GM18909 (cell line): ENCODE results near the gene IGSF21.

Source experiments
- ATAC-seq: cut with Tn5 transposase; IDR thresholded peaks from one replicate; pipeline ENCODE4 v1.9.1; 2021; ENCODE audit warnings: mild to moderate bottlenecking; ENCODE audit not compliant: unreplicated experiment, poor library complexity

IGSF21 gene

DNA sequence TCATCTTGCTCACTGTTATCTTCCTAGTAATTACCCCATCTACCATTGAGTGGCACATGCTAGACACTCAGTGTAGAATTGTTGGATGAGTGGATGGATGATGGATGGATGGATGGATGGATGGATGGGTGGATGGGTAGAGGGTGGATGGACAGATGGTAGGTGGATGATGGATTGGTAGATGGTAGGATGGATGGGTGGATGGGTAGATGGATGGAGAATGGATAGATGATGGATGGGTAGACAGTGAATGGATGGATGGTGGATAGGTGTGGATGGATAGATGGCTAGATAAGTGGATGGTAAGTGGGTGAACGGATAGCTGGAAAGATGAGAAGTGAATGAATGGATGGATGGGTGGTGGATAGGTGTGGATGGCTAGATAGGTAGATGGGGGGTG lies 207.9 kb downstream of the IGSF21 start:
- ATAC-seq, result no peak

DNA sequence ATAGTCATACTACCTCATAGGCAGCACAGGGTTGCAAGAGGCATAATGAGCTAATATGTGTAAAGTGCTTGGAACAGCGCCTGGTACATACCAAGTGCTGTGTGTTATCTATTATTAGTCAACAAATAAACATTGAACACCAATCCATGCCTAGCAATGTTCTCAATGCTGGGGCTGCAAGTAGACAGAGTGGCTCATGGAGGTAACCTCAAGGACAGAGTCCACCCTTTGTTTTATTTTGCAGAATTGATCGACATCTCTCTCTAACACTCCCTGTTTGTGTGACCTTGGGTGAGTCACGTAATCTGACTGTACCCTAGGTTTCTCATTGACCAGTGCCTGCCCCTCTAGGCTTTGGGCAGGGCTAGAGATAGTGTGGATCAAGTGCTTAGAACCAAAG lies 209.2 kb downstream of the IGSF21 start:
- no peak for ATAC-seq

DNA sequence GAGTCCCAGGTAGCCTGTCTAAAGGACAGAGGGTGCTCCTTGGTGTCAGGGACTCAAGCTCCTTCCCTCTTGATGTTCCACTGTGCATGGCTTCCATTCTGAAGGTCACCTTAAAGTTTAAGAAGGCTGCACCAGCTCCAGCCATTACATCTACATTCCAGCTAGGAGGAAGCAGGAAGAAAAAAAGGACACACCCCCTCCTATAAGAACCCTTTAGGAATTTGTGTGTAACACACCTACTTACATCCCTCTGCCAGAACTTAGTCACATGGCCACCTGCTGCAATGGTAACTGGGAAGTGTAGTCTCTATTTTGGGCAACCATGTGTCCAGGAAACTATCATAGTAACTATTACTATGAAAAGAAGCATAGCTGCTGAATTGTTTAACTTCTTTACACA lies 211.5 kb downstream of the IGSF21 start:
- no peak for ATAC-seq

DNA sequence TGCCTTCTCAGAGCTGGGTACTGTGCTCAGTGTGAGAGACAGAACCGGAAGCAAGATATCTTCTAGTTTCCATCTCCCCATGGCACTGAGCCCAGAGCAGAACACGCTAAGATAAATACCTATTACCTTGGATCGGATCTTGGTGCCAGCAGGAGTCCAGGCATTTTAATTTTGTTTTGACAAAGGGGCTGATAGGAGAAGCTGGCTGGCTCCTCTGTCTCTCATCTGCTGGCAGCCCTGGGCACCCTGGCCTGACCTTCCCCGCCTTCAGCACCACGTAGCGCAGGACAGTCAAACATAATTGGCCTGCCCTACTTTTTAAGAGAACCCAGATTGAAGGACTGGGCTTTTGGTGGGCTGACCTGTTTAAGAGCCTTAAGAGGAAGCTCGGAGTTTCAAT lies 212.5 kb downstream of the IGSF21 start:
- ATAC-seq, result no peak

DNA sequence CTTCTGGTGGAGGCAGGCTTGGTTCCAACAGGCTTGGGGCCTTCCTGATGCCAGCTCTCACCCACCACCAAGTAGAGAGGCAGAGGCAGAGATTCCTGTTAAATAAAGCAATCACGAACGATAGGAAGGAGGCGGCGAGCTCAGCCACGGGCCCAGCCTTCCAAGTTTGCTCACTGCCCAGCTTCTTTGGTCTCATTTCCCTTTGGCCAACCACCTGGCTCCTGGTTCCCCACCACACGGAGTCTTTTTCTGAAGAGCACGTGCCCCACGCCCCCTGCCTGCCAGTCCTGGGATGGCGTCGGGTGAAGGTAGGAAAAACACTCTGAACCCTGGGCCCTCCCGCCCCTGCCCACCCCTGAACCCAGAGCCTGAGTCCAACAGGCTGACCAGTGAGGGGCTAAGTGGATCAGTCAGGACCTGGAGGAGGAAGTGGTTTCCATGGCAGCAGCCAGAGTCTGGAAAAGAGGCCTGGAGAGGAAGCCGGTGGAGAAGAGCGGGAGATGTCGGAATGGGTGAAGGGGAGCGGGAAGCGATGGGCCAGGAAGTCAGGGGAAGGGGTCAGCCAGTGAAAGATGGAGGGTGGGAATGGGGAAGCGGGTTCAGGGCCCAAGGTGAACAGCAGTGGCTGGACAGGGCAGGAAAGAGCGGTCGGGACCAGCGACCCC lies 214.9 kb downstream of the IGSF21 start:
- ATAC-seq, result no peak

DNA sequence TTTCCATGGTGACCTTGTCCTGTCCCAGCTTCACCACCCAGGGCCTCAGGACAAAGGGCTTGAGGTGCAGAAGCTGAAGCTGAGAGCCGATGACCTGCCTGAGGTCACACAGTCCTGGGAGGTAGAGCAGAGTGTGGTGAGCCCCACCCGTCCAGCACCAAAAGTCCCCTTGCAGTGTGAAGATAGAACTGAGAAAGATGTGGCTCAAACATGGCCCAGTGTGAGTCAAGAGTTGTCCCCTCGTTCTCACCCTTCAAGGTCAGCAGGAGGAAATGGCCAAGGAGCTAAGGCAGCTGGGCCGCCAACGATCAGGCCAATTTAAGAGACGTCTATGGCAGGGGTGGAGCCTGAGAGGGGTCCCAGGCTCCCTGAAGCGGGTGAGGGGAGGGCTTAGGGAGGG lies 215.7 kb downstream of the IGSF21 start:
- ATAC-seq, result no peak

DNA sequence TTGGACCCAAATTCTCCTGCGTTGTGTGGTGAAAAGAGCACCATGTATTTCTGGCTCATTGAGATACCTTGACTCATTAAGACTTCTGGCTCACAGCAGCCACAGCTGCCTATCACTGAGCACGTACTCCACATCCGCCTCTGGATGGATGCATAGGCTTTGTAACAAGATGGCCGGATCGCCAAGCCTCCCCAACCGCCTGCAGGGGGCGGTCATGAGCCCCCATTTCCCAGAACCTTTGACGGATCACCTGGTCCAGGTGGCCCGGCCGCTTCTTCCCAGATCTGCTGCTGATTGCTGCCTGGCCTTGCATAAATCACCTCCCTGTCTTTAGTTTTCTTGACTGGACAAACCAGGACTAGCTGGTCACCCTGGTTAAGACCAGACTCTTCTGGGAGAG lies 216.6 kb downstream of the IGSF21 start:
- ATAC-seq, result no peak

DNA sequence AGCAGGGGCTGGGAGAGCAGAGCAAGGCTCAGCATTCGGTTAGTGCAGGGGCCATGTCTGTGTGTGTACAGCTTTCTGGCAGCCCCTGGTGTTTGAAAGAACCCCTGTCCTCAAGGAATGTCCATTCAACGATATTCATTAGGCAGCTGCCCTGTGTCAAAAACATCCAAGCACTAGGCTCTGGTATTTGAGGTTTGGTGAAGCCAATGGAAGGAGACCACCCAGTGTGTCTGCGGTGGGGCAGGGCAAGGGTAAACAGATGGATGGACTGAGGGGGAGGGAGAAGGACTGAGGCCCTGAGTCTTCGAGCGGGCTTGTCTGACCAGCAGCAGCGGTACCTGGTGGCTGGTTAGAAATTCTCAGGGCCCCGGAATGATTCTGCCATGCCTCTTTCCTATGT lies 217.5 kb downstream of the IGSF21 start:
- no peak for ATAC-seq

DNA sequence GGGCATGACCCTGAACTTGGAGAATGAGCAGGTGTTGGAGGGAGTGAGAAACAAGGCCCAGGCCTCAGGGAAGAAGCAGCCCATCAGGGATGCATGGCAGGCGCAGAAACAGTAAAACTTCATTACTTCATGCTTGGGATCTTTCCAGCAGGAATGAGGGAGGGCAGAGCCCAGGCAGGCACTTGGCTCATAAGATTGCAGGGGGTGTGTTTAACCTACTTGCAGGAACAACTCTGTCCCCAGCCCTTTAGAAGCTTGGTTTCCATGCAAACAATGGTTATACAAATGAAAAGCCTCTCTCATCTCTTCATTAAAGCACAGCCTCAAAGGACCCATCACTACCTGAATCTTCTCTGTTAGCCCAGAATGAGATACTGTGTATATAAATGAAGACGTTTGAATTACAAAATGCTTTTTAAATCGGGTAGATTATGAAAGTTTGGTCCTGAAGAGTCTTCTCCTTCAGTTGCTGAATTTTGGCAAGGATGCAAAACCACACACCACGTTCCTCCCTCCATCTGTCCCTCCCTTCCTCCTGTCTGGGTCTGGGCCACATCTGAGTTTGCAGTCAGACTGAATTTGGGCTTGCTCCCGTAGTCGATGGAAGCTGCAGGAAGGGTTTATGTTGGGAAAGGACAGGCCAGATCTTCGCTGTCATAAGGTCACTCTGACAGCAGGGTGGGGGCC lies 218.8 kb downstream of the IGSF21 start:
- ATAC-seq, result no peak

DNA sequence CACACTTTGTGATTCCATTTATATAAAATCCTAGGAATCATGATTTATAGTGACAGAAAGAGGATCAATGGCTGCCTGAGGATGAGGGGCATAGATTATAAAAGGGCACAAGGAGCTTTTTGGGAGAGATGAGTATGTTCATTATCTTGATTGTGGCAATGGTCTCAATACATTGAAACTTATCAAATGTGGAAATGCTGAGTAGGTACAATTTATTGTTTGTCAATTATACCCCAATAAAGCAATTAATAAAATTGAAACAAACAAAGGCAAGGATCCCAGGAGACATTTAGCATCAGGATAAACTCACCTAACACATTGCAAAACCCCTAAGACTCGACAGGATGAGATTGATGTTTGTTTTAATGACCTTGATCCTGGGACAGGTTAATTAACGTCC lies 220.1 kb downstream of the IGSF21 start:
- ATAC-seq, result no peak

DNA sequence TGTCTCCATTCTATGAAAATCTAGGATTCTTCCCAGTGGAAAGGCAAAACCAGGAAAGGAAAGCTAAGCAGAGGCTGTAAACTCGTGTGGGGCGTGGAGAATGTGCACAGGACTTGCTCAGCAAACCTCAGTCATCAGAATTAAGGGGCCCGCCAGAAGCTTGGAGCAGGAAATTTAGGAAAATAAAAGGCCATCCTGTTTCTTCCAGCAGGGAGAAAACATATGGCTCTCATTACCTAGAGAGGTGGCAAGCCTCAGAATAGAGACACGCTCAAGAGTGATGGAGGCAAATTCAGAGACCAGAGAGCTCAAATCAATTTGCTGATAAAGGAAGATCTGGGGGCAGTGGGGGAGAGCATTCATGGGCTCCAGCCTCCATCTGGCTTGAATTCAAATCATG lies 221.2 kb downstream of the IGSF21 start:
- ATAC-seq, result no peak

DNA sequence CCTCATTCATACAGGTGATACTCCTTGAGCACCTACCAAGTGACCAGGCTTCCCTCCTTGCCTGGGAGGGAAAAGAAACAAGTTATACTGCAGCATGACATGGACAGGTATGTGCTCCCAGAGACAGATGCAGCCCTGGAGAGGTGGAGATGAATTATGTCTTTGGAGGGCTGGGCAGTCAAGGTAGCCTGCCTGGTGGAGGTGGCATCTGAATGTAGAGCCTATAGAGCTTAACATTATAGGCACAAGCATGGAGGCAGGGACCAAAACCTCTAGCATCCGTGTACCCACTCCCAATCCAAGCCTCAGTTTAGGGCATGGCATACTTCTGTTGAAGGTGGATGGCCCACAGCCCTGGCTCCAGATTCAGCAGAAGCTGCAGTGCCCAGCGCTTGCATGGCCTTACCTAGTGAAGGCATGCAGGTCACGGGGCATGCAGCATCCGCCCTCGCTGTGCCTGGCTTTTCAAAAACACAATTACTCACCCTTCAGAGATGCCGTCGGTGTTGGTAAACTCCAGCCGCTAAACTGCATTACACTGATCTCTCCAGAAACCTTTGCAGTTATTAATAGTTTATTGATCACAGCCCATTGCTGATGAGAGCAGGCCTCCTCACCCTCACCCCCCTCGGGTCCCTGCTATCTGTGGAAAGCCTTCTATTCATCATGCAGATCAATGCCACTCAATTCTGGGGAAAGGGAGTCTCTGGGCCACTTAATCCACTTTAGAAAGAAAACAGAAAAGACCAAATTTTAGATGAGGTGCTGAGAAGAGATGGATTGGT lies 222.1 kb downstream of the IGSF21 start:
- ATAC-seq, result no peak

DNA sequence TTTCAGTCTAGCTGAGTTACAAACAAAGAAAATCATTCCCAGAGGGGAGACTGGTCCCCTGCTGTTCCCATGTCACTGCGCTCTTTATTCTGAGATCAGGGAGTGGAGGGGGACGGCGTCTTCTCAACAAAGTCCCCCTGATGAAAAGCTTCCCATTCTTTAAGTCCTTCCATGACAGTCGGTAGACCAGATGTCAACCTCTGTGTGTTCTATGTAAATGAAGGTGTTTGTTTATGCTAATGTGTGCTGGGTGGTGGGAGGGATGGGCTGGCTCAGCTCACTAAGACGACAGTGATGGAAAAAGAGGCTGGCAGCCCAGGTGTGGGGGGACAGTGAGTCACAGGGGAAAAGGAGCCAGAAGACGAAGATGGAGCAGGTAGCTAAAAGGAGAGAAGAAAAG lies 225.0 kb downstream of the IGSF21 start:
- no peak for ATAC-seq

DNA sequence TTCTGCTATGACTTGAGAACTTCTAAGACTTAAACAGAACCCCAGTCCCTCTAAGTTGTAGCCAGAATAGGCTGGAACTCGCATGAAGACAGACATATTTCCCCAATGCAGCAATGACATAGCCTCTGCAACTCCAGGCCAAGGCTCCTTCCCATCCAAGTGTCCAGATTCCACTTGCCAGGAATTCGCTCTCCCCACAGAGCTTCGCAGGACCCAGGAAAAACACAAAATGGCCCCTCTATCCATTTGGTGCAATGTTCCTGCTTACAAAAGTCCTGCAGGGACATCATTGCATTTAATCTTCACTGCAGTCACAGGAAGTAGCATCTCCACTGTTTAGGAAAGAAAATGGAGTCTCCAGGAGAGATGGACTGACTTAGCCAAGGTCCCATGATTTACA lies 225.6 kb downstream of the IGSF21 start:
- no peak for ATAC-seq

DNA sequence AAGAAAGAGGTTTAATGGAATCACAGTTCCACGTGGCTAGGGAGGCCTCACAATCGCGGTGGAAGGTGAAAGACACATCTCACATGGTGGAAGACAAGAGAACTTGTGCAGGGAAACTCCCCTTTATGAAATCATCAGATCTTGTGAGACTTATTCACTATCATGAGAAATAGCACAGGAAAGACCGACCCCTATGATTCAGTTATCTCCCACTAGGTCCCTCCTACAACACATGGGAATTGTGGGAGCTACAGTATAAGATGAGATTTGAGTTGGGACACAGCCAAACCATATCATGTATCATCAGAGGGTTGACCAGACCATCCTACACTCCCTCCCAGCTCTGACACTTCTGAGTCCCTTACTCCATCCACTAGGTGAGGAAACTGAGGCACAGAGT lies 229.2 kb downstream of the IGSF21 start:
- ATAC-seq, result no peak

DNA sequence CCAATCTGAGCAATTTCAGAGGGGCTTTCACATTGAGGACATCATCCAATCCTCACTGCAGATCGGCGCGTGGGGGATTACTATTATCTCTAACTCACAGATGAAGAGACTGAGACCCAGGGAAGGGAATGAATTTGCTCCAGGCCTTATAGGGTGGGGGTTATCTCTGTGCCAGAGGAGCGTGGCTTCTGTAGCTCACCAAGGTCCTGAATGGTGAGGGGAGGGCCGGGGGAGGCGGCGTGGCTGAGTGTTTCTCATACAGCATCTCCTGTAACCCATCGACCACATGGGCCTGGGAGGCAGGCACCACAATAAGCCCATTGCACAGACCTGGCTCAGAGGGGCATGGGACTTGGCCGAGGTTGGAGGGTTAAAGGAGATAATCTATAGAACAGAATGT lies 230.2 kb downstream of the IGSF21 start:
- ATAC-seq, result no peak

DNA sequence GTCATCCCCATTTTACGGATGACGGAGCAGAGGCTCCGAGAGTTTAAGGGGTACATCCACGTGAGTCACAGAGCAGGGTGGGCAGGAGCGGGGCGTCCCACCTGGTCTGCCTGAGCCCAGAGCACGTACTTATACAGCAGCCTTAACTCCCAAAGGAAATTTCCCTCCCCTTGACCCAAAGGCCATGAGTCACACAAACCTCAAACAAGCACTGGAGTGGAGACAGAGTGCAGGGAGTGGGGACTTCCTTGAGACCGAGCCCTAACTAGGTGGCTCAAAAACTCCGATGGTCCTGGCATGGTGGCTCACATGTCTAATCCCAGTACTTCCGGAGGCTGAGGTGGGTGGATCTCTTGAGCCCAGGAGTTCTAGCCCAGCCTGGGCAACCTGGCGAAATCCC lies 231.6 kb downstream of the IGSF21 start:
- no peak for ATAC-seq

DNA sequence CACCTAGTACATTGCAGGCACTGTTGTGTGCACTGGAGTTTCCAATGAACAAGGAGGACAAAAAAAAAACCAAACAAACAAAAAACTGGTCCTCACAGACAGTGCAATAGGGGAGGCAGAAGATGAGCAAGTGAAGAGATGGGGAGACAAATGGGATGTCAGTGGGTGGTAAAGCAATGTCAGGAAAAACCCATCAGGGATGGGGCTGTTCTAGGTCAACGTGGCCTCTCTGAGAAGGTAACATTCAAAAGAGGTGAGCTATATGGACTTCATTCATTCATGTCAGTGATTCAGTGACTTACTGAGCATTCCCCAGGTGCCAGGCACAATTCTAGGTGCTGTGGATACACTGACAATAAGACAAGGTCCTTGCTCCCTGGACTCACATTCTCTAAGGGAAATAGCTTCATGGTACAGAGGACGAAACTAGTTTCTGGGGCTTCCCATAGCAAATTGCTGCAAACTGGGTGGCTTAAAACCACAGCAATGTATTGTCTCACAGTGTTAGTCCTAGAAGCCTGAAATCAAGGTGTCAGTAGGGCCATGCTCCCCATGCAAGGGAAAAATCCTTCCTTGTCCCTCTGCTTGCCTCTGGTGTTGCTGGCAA lies 232.7 kb downstream of the IGSF21 start:
- ATAC-seq, result no peak

DNA sequence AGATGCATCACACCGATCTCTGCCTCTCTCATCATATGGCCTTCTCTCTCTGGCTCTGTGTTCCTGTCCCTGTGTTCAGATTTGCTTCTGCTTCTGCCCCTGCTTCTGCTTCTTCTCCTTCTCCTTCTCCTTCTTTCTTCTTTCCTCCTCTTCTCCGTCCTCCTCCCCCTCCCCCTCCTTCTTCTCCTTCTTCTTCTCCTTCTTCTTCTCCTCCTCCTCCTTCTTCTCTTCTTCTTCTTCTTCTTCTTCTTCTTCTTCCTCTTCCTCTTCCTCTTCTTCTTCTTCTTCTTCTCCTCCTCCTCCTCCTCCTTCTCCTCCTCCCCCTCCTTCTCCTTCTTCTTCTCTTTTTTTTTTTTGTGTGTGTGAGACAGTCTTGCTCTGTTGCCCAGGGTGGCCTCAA lies 233.2 kb downstream of the IGSF21 start:
- no peak for ATAC-seq

DNA sequence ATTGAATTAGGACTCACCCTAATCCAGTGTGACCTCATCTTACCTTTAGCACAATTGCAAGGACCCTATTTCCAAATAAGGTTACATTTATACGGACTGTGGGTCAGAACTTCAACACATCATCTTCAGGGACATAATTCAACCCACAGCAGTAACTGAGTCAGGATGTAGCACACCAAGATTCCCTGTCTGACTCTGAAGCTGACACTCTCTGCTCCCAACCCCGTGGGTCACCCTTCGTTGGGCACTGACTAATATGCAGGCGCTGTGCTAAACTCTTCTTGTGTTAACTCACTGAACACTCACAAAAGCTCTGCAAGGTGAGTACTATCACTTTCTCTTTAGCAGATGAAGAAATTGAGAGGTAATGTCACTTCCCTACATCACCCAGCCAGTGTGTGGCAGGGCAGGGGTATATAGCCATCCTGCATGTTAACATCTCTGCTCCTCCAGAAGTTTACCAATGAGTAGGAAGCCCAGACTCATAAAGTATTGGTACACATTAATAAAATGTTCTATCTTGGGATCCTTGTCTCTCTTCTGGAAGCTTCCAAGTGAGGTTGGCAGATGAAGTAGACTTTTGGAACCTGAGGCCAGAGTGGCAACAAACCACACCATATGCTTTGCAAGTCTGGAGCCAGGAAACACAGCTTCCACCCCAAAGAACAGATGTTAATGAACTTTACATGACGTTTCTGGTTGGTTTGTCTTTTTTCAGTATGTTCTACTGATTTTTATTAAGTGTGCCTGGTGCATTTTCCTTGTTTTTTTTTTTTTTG lies 233.9 kb downstream of the IGSF21 start:
- no peak for ATAC-seq
